Measurements from ENCODE around the gene SORL1. TPM values are rescaled to one million over a fixed set of nuclear protein-coding genes. Genes with fewer than 3 reads are reported as not detected.

Gene SORL1
- total and polyA plus RNA-seq, 2 of the 13 experiments (the other 11 are each of a cell fraction or from before 2014, with no cell fraction given), result 21.3 to 148 TPM

GRCh38 chr11:121654843-121655536, 202.9 kb downstream of the SORL1 start (continued):
- TF ChIP-seq NCOA2 (CRISPR knock-in tag; IDR thresholded peaks at IDR 0.05) (peak; percentile 63; the same call in 1 of the 2 replicates), UBTF (CRISPR knock-in tag; IDR thresholded peaks at IDR 0.05) (peak; percentile 32; the same call in 1 of the 2 replicates), SOX13 (IDR thresholded peaks at IDR 0.05) (no peak; the same call in 1 of the 2 replicates), SOX13 (CRISPR knock-in tag; conservative IDR thresholded peaks at IDR 0.05 in 1 of 2, IDR thresholded peaks at IDR 0.05 in 1 of 2) (peak in 1 of 2 experiments; percentile 91; a peak in 2 of 4 replicates), SAP130 (CRISPR knock-in tag; IDR thresholded peaks at IDR 0.05; ENCODE audit: low read depth) (peak; percentile 54), PHF21A (CRISPR knock-in tag; IDR thresholded peaks at IDR 0.05) (peak; percentile 27; the same call in 1 of the 2 replicates), BCL6 (CRISPR knock-in tag; IDR thresholded peaks at IDR 0.05) (peak; percentile 84), MLX (CRISPR knock-in tag; IDR thresholded peaks at IDR 0.05) (no peak), ZNF431 (CRISPR knock-in tag; IDR thresholded peaks at IDR 0.05; ENCODE audit: borderline replicate concordance, low read depth) (0 out of 2 replicates have a peak, but pooled peaks have one; percentile 20), TBX3 (IDR thresholded peaks at IDR 0.05; ENCODE audit: borderline replicate concordance) (peak; percentile 75; the same call in 1 of the 2 replicates), HNF1B (CRISPR knock-in tag; IDR thresholded peaks at IDR 0.05) (peak; percentile 13; the same call in 1 of the 2 replicates), POLR2AphosphoS5 (IDR thresholded peaks at IDR 0.05; ENCODE audit: low read depth, low read length) (no peak)

All from HepG2 (cell line).